Thyroid gland (tissue), 4 donors: ENCODE results near the gene CAMTA1.

ENCODE experiments used
- POLR2A ChIP-seq, 2 donors: fragments of 450-650 bp; IDR thresholded peaks; one replicate each; pipeline ENCODE4 v1.6.1; 2017; ENCODE audit warnings: antibody characterized with exemption in 2 of 2, mild to moderate bottlenecking in 2 of 2, moderate library complexity in 1 of 2
- TF ChIP-seq, protein P1 (sequence below), 6 experiments: fragments of 200-600 bp in 3 of 6; fragments of 450-650 bp in 3 of 6; sonication (generic) in 3 of 6; IDR thresholded peaks; one replicate each; pipeline ENCODE4 v1.5.1; 2016 to 2019; ENCODE audit warnings: antibody characterized with exemption in 6 of 6, mild to moderate bottlenecking in 2 of 6, inconsistent platforms in 1 of 6, moderate library complexity in 1 of 6

DNA sequence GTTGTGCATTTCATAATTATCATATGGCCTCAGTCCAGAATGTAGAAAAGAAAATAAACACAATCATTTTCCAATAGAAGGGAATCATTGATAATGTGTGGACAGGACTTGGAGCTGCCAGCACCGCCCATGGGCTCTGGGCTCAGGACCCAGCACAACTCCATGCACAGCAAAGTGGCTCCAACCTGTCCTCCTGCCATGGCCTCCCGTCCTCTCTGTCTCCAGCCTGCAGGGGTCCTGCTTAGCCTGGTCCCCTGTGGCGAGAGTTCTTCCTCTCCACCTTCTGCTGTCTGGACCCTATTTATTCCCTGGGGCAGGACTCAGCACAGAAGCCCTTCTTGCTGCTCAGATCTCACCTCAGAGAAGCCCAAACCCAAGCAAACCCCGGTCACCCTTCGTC lies 154.1 kb downstream of the CAMTA1 start:
- TF ChIP-seq, protein P1, sequence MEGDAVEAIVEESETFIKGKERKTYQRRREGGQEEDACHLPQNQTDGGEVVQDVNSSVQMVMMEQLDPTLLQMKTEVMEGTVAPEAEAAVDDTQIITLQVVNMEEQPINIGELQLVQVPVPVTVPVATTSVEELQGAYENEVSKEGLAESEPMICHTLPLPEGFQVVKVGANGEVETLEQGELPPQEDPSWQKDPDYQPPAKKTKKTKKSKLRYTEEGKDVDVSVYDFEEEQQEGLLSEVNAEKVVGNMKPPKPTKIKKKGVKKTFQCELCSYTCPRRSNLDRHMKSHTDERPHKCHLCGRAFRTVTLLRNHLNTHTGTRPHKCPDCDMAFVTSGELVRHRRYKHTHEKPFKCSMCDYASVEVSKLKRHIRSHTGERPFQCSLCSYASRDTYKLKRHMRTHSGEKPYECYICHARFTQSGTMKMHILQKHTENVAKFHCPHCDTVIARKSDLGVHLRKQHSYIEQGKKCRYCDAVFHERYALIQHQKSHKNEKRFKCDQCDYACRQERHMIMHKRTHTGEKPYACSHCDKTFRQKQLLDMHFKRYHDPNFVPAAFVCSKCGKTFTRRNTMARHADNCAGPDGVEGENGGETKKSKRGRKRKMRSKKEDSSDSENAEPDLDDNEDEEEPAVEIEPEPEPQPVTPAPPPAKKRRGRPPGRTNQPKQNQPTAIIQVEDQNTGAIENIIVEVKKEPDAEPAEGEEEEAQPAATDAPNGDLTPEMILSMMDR (IDR thresholded peaks at IDR 0.05) = no peak
- no peak for TF ChIP-seq POLR2A (IDR thresholded peaks at IDR 0.05)
